Nephron (organoid): ENCODE data around the gene THADA.

Experiments used
- H3K27ac Mint-ChIP-seq, 3 experiments: 2 replicates each; pipeline ENCODE4 v1.8.0; 2020; ENCODE audit warnings: mixed read lengths in 3 of 3, mild to moderate bottlenecking in 2 of 3, moderate library complexity in 1 of 3
- H3K27me3 Mint-ChIP-seq: 2 replicates; pipeline ENCODE4 v1.8.0; 2021; ENCODE audit warnings: low read depth, mild to moderate bottlenecking, moderate library complexity, mixed read lengths
- H3K36me3 Mint-ChIP-seq: 2 replicates; pipeline ENCODE4 v1.8.0; 2020; ENCODE audit warnings: low read depth, mixed read lengths
- H3K4me1 Mint-ChIP-seq: 2 replicates; pipeline ENCODE4 v1.8.0; 2020; ENCODE audit warnings: mixed read lengths
- H3K4me3 Mint-ChIP-seq, 3 experiments: 2 replicates each; pipeline ENCODE4 v1.8.0; 2020; ENCODE audit warnings: mild to moderate bottlenecking in 3 of 3, mixed read lengths in 3 of 3, moderate library complexity in 2 of 3
- H3K9me3 Mint-ChIP-seq: 2 replicates; pipeline ENCODE4 v1.8.0; 2020; ENCODE audit warnings: mixed read lengths
- TF ChIP-seq, protein P1 (sequence below), 3 experiments: fragments of 200-600 bp; sonication (generic); IDR thresholded peaks; one replicate each; pipeline ENCODE4 v1.5.0; 2021; ENCODE audit warnings: antibody characterized with exemption in 3 of 3; ENCODE audit not compliant: unreplicated experiment in 3 of 3

THADA gene

DNA sequence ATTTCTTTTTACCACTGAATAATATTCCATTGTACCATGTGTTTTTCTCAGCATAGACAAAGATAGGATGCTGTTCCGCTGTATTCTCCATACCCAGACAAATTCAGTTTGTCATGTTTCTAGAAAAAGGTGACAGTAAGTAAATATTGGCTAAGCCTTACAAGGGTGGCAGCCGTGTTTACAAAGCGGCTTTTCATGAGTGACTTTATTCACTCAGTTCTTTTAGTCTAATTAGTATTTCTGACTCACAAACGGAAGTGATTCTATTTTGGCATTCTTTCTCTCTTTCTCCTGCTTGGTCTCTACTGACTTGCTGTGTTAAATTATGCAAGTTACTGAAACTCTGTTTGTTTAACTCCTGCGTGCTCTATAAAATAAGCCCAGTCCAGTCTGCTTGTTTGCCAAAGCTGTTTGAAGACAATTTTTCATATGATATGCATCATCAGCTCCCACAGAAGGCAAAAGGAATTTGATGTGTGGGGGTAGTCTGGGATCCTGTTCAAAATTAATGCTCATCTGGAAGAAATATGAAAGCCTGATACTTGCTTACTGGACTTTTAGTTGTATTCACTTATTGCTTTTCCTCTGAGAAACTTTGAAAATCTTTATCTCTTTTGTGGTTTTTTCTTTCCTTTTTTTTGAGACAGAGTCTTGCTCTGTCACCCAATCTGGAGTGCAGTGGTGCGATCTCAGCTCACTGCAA is 38.9 kb upstream of the THADA start:
- Mint-ChIP-seq H3K9me3 (peaks cover 3% of the 10 kb centered on the region), H3K36me3 (no peaks in the 10 kb centered on the region)

DNA sequence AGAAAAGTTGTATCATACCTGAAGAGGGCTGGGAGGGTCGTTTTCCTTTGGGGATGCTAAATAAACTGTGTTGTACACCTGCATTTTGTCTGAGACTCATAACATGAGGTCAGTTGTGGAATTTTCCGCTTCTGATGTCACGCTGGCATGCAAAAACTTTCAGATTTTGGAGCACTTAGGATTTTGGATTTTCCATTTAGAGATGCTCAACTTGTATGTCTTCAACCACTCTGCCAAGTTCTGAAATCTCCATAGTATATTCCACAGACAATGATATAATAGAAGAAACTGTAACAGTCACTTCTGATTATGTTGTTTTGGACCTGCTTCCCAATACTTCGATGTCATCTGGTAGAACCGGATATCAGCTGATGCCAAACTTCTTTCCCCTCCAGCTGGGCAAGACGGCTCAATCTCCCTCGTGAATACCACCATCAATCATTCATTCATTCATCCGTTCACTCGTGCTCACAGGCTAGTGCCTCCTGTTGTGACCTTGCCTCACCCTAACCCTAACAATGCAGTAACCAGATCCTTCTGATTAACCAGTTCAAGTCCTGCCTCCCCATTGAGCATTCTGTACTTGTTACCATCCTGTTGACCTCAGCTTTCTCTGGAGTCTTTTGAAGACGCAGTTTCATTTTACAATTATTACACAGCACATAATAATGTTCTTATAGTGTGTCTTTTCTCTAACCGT is 35.9 kb upstream of the THADA start:
- TF ChIP-seq, protein P1, sequence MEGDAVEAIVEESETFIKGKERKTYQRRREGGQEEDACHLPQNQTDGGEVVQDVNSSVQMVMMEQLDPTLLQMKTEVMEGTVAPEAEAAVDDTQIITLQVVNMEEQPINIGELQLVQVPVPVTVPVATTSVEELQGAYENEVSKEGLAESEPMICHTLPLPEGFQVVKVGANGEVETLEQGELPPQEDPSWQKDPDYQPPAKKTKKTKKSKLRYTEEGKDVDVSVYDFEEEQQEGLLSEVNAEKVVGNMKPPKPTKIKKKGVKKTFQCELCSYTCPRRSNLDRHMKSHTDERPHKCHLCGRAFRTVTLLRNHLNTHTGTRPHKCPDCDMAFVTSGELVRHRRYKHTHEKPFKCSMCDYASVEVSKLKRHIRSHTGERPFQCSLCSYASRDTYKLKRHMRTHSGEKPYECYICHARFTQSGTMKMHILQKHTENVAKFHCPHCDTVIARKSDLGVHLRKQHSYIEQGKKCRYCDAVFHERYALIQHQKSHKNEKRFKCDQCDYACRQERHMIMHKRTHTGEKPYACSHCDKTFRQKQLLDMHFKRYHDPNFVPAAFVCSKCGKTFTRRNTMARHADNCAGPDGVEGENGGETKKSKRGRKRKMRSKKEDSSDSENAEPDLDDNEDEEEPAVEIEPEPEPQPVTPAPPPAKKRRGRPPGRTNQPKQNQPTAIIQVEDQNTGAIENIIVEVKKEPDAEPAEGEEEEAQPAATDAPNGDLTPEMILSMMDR (IDR thresholded peaks at IDR 0.05; ENCODE audit: unreplicated experiment in 3 of 3), result no peak
- peak overlapping the region in 2 of 3 experiments; percentile 1 to 27 for H3K27ac Mint-ChIP-seq
- peaks cover 35% of the 10 kb centered on the region for H3K4me1 Mint-ChIP-seq
- H3K9me3 Mint-ChIP-seq, result no peaks in the 10 kb centered on the region
- no peaks in the 10 kb centered on the region for H3K27me3 Mint-ChIP-seq
- H3K36me3 Mint-ChIP-seq, result no peaks in the 10 kb centered on the region
- H3K4me3 Mint-ChIP-seq, result no peak overlapping the region

More for the DNA sequence above, 38.9 kb upstream of the THADA start:
- Mint-ChIP-seq H3K27me3 (peaks cover 6% of the 10 kb centered on the region), H3K27ac (peak overlapping the region; percentile 69 to 92 (median 90)), H3K4me1 (peaks cover 42% of the 10 kb centered on the region), H3K4me3 (peak overlapping the region; percentile 32 to 77 (median 62))
- TF ChIP-seq, protein P1 (IDR thresholded peaks at IDR 0.05; ENCODE audit: unreplicated experiment in 3 of 3), result no peak

DNA sequence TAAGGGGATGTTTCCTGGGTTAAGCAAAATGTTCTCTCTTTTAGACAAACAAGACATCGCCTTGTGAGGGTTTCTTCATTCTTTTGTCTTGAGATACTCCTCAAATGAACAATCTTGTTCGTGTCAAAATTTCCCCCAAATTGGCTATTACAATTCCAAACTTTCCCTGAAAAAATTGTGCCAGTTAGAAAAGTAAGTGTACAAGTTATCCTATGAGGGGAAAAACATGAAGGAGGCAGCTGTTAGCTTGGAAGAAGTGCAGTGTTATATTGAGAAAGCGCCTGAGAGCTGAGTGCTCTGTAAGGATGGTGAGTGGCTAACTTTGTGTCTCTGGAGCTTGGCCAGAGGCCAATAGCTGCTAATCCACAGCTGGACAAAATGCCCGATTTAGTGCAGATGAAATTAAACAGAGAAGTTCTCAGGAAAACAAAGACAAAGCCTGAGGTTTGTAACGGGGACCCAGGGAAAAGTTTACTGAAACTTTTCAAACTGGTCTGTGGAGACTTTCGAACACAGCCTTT is 27.2 kb upstream of the THADA start:
- no peaks in the 10 kb centered on the region for H3K9me3 Mint-ChIP-seq
- H3K4me3 Mint-ChIP-seq, result no peak overlapping the region
- TF ChIP-seq, protein P1 (IDR thresholded peaks at IDR 0.05; ENCODE audit: unreplicated experiment in 3 of 3), result no peak
- H3K36me3 Mint-ChIP-seq, result no peaks in the 10 kb centered on the region
- no peaks in the 10 kb centered on the region for H3K27me3 Mint-ChIP-seq
- H3K27ac Mint-ChIP-seq, result peak overlapping the region; percentile 35 to 92 (median 91)
- no peaks in the 10 kb centered on the region for H3K4me1 Mint-ChIP-seq

DNA sequence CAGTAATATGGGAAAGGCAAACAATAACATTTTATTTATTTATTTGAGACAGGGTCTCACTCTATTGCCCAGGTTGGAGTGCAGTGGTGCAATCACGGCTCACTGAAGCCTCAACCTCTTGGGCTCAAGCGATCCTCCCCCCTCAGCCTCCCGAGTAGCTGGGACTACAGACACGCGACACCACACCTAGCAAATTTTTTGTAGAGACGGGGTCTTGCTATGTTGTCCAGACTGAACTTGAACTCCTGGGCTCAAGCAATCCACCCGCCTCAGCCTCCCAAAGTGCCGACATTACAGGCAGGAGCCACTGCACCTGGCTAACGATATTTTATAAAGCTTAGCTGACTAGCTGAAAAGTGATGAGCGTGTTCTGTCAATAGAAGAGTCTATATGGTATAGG is 23.7 kb upstream of the THADA start:
- Mint-ChIP-seq H3K36me3 (no peaks in the 10 kb centered on the region), H3K27ac (no peak overlapping the region), H3K9me3 (no peaks in the 10 kb centered on the region), H3K27me3 (no peaks in the 10 kb centered on the region), H3K4me1 (no peaks in the 10 kb centered on the region), H3K4me3 (no peak overlapping the region)
- TF ChIP-seq, protein P1 (IDR thresholded peaks at IDR 0.05; ENCODE audit: unreplicated experiment in 3 of 3), result no peak

DNA sequence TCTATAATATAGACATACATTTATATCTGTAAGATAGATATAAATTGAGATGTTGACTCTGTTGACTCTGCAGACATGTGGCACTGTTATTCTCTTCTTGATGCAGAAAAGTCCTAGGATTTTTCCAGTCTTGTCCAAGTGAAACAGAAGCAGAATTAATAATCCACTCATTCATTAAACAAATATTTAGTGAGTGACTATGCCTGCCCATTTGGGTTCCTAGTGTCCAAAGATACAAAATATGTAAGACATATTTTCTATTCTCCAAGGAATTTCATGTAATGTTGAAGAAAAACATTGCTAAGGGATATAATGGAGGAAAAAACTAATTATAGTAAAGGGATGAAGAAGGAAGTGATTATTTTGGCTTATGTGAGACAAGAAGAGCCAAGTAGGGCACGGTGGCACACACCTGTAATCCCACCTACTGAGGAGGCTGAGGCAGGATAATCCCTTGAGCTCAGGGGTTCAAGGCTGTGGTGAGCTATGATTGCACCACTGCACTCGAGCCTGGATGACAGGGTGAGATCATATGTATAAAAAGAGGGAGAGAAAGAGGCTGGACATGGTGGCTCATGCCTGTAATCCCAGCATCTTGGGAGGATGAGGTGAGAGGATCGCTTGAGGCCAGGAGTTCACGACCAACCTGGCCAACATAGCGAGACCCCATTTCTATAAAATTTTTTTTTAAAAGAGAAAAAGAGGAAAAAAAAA is 21.3 kb upstream of the THADA start:
- no peak overlapping the region for H3K4me3 Mint-ChIP-seq
- H3K27ac Mint-ChIP-seq, result no peak overlapping the region
- H3K9me3 Mint-ChIP-seq, result no peaks in the 10 kb centered on the region
- TF ChIP-seq, protein P1 (IDR thresholded peaks at IDR 0.05; ENCODE audit: unreplicated experiment in 3 of 3), result no peak
- H3K36me3 Mint-ChIP-seq, result no peaks in the 10 kb centered on the region
- peaks cover 4% of the 10 kb centered on the region for H3K4me1 Mint-ChIP-seq
- H3K27me3 Mint-ChIP-seq, result no peaks in the 10 kb centered on the region
